ENCODE data around the gene GDPD4.

GRCh38 chr11:77215106-77215505, 86.4 kb downstream of the GDPD4 start:
- TF ChIP-seq CTCF (conservative IDR thresholded peaks at IDR 0.05; ENCODE audit: low read depth, low read length) = no peak
- no peak for TF ChIP-seq EZH2 (IDR thresholded peaks at IDR 0.05; ENCODE audit: borderline replicate concordance, low read depth, low read length, poor library complexity, severe bottlenecking)
